HG02840 (cell line): ENCODE data around the gene TNFRSF19.
"Not testable (repeated sequence)": the region's sequence is repeated elsewhere in the genome, so short reads cannot be mapped to it uniquely, and the experiment has no call there.

ENCODE experiments used
- ATAC-seq: cut with Tn5 transposase; IDR thresholded peaks from one replicate; pipeline ENCODE4 v1.9.1; 2021; ENCODE audit warnings: mild to moderate bottlenecking, moderate library complexity, moderate number of reproducible peaks; ENCODE audit not compliant: unreplicated experiment, low FRiP score

TNFRSF19 gene

GRCh38 chr13:23570099-23570920 lies at the start of gene TNFRSF19:
Gene TNFRSF19, plus strand, starts transcription at chr13:23570412. Its CDS starts 19,772 bp downstream, at chr13:23590184.
- ATAC-seq, result no peak

GRCh38 chr13:23529926-23530325 lies 40.3 kb upstream of the TNFRSF19 start:
- ATAC-seq, result not testable (repeated sequence)

- ATAC-seq, result no peak
Measured at GRCh38 chr13:23531446-23531845, 38.8 kb upstream of the TNFRSF19 start.

- ATAC-seq, result no peak
Measured at GRCh38 chr13:23534090-23534489, 36.1 kb upstream of the TNFRSF19 start.

- no peak for ATAC-seq
Measured at GRCh38 chr13:23541221-23541824, 28.9 kb upstream of the TNFRSF19 start.

- ATAC-seq, result no peak
Measured at GRCh38 chr13:23544668-23545067, 25.5 kb upstream of the TNFRSF19 start.

GRCh38 chr13:23547000-23547590 lies 23.1 kb upstream of the TNFRSF19 start:
- no peak for ATAC-seq

- no peak for ATAC-seq
Measured at GRCh38 chr13:23549724-23550123, 20.5 kb upstream of the TNFRSF19 start.

- ATAC-seq, result no peak
Measured at GRCh38 chr13:23550163-23550562, 20.0 kb upstream of the TNFRSF19 start.

GRCh38 chr13:23551213-23552008 lies 18.8 kb upstream of the TNFRSF19 start:
- no peak for ATAC-seq

GRCh38 chr13:23552171-23552570 lies 18.0 kb upstream of the TNFRSF19 start:
- ATAC-seq, result no peak

- ATAC-seq, result no peak
Measured at GRCh38 chr13:23552661-23553060, 17.6 kb upstream of the TNFRSF19 start.

GRCh38 chr13:23554000-23554399 lies 16.2 kb upstream of the TNFRSF19 start:
- no peak for ATAC-seq

GRCh38 chr13:23557043-23557442 lies 13.2 kb upstream of the TNFRSF19 start:
- ATAC-seq, result no peak

- no peak for ATAC-seq
Measured at GRCh38 chr13:23557733-23558132, 12.5 kb upstream of the TNFRSF19 start.

GRCh38 chr13:23558675-23559536 lies 11.3 kb upstream of the TNFRSF19 start:
- ATAC-seq, result no peak

- no peak for ATAC-seq
Measured at GRCh38 chr13:23560571-23561089, 9.6 kb upstream of the TNFRSF19 start.

GRCh38 chr13:23561261-23561660 lies 9.0 kb upstream of the TNFRSF19 start:
- ATAC-seq, result no peak

- ATAC-seq, result no peak
Measured at GRCh38 chr13:23563085-23563845, 6.9 kb upstream of the TNFRSF19 start.
